HTERT RPE-1 (cell line): ENCODE data around the gene HDAC9.

Source experiments
- in situ Hi-C: fragments of 300-500 bp; cut with MboI; formaldehyde crosslinking; loops from 4 replicates; pipeline ENCODE4 v1.14.3; 2020; ENCODE audit warnings: low sequenced_read_pairs

The HDAC9 gene

DNA sequence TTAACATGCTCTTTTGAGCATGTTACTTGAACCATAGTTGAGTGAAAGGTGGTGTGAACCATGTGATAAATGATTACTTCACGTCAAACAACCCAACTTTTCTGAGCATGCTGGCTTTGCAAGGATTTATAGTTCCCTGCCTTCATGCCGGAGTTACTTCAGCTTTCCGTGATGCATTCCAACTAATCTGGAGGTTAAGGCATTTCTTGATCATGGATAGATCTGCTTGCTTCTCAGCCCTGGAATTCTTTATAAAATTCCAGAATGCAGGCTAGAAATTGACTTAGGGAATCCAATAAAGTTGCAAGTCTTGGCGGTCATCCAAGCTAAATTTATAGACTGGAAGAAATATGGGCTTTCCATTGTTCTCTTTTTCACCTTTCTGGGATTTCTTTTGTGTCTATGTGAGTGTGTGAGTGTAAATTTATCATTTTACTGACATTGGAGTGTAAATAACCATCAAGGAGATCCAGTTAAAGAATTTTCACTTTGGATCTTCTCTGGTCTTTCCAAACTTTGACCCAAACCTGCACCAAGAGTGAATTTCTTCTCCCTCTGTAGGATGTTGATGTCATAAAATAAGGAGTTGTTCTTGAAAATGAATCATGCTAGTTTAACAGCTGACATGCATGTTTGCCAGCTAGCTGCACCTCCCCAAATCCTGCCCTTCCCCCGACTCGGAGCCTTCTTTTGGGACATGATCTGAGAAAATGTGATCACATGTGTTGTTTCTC lies 332.9 kb downstream of the HDAC9 start:
- in situ Hi-C loops: no loop called here

DNA sequence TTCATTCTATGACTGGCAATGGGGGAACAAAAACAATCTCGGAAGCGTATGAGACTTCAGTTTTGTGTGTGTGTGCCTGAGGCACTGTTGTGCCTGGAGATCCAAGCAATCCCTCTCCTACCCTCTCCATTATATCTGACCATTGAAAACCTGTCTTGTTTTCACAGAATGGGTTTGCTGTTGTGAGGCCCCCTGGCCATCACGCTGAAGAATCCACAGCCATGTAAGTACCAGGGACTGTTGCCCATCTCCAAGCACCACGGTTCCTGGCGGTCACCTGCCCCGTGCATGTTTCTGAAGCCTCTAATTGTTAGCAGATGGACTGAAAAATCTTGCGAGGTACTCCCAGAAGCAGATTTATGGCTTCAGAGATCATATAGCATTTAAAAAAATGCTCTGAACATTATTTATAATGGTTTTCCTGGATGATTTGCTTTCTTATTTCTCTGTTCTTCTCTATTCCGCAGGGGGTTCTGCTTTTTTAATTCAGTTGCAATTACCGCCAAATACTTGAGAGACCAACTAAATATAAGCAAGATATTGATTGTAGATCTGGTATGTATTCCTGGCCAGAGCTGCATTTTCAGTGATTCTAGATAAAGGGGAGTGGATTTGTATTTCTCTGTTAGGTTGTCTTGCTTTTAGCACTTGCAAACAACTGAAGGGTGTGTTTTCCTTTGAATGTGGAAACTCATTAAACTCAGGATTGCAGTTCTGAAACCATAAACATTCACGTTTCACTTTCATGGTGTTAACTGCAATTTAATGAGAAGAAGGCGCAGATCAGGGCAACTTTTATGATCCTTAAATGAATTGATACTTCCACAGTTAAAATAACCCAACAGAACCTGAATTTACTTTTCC lies 333.7 kb downstream of the HDAC9 start:
- in situ Hi-C loops: no loop called here

DNA sequence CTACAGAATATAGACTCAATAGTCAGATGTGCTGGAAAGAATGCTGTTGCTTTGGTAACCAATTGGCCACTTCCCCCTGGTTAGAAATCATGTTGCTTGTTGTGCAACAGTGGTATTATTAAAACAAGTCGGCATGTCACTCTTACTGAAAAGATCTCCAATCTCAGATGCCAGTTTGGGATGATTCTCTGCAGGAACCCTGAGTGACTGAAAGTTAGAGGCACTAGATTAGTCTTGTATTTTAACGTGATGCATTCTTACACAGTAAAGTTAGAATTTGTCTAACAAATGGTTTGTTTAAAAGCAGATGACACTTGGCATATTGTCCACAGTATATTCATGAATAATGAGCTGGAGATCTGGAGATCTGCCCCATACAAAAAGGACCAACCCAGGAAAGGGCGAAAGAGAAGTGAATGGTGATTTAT lies 334.3 kb downstream of the HDAC9 start:
- in situ Hi-C loops: no loop called here

DNA sequence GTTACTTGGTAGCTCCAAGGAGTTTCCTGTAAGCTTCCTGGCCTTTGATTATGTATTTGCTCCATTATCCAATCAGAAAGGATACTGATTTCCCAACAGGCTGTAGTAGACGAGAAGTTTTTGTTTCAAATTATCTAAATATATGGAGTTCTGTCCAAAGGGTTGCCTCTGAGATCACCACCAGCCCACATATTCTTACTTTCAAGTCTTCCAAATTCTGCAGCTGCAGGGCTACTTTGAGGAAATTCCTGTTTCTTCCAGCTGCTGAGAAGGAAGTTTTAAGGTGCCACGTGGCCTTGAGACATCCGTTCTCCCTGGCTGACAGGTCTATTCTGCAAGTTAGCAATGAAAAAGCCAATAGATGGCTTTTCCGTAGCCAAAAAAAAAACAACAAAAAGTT lies 335.9 kb downstream of the HDAC9 start:
- in situ Hi-C loops: no loop called here

DNA sequence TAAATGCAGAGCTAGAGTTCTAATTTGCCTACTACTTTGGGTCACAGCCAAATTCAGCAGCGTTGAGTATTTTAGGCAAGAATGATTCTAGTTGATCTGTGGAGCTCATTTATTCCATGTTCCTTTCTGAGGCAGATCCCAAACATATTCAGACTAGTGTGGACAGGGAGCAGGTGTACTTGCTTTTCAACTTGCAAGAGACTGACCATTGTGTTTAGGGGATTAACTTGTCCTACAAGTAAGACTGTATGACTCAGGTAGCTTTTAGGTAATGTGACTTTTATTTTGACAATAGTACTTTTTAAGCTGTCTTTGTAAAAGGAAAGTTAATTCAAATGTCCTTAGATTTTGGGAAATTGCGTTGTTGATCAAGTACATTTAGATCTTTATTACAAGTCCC lies 336.4 kb downstream of the HDAC9 start:
- in situ Hi-C loops: no loop called here

DNA sequence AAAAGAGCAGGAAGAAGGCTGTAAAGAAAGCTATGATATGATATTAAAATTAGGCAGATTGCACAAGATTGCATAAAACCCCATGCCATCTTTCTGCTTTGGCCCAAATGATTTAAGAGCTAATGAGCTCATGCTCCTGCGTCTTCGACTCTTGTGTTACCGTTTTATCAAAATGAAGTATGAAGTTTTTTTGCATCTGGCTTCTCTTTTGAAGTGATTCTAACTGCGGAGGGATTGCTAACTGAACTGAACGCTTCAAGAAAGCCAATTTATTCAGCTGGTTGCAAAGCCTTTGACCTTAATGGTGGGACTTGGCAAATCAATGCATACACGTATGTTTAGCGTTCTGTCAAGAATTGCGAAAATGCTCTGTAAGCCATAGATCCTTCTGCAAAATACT lies 339.0 kb downstream of the HDAC9 start:
- in situ Hi-C loops: no loop called here

DNA sequence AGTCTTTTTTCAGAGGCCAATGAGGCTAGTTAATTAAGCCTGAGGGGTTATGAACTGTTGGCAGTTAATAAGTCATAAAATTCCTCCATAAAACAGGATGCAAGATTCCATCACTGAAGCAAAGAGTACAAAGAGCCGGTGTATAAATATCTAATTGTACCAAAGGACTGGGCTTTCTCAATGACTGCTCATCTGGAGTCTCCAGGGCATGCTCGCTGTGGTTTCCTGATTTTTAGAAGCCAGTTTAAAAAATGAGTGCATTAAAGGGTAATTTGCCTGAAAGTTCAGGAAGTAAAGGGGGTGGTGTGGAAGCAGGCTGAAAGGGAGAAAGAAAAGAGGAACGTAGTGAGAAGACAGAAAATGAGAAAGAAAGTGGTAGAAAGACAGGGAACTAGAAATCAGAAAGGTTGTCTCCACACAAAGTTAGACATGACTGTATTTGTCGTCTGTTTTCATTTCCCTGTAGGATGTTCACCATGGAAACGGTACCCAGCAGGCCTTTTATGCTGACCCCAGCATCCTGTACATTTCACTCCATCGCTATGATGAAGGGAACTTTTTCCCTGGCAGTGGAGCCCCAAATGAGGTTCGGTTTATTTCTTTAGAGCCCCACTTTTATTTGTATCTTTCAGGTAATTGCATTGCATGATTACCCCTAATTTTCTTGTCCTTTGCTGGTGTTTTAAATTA lies 339.6 kb downstream of the HDAC9 start:
- in situ Hi-C loops: no loop called here

DNA sequence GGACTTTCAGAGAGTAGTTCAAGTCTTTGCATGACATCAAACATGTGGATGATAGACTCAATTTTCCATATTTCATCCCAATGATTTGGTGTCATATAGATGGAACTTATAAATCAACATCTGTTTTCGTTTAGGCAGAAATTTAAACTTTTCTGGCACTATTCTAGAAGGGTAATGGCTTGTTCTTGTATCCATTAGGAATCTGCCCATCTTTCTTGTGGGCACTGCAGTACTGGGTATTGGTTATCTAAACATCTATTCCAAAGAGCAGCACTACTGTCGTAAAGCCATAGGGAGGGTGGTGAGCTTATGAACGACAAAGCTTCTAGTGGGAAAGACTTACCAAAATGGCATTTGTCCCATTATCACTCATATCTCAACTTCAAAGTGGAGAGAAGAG lies 348.4 kb downstream of the HDAC9 start:
- in situ Hi-C loops: no loop called here

DNA sequence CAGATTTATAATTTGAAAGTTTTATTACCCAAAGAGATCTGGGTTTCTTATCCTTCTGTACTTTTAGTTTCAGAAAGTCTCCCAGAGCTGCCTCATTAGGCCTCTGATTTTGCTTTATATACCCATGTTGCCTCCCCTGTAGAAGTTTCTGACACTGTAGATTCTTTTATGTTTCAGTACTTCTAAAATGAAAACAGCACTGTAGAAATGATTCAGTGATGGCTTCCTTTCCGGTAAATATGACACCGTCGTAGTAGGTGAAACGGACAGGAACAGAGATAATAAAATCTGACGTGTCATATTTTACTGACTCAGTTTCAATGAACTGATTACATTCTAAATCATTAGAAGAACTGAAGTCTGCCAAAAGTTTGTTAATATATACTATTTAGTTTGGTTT lies 349.2 kb downstream of the HDAC9 start:
- in situ Hi-C loops: no loop called here

DNA sequence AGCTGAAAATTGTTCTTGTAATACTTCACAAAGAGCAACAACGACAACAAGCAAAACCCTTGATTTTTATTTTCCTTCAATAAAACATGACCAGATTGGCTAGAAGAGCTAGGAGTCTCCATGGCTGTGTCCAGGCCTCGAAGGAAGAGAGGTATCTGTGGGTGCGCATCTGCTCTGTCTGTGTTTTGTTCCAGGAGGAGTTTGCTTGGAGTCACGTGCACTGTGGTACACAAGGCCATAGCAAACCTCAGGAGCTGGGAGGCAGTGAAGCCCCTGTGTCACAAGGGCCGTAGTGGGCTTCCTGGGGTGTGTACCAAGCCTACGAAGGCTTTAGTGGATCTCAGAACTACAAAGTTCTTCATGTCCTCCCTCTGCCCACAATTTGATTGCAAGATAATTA lies 350.2 kb downstream of the HDAC9 start:
- in situ Hi-C loops: no loop called here

DNA sequence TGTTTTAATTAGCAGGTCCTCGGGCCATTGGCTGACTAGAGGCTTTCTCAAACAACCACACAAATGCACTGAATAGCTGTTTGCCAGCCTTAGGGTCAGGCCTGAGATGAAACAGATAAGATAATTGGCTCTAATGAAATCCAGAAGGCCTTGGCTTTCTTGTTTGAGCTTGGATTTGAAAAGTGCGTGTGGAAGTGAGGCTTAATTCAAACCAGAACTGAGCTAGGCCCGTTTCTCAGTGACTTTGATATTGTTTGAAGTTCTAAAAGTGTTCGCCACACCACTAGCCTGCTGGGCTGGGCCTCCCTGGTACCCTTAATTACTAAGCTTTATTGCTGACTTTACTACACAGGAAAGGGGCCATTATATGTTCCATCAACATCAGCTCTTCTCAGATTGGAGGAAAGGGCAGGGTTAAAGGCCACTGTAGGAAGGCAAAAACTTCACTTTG lies 351.2 kb downstream of the HDAC9 start:
- in situ Hi-C loops: no loop called here

DNA sequence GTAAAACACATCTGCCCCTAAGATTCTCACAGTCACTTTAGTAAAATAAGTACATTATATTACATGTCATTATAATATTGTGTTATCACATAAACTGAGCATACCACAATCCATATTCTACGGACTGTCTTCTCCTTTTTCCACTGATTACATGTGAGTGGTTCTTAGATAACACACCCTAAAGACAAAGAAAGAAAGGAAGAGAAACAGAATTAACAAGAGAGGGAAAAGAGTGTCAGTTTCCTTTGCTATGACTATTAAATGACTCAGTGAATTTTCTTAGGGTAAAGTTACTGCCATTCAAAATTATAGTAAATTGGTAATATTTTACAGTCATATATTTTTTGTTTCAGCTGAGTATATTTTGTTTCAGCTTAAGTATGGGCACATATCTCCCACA lies 353.6 kb downstream of the HDAC9 start:
- in situ Hi-C loops: no loop called here

DNA sequence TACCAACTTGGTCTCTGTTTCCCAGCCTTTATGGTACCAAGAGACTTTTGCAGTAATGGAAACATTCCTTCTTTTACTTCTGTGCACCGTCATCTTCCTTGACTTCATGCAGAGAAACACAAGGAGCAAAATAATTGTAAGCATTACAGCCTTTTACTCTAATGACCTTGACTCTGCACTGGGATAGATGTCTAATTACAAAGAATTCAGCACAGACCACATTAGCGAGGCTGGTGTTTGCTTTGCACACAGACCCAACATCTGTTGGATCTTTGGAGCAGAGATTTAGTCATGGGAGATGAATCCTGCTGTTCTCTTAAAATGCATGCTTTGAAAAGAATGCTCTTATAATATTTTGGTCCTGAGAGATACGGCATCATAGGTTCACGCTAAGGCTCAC lies 360.2 kb downstream of the HDAC9 start:
- in situ Hi-C loops: no loop called here

DNA sequence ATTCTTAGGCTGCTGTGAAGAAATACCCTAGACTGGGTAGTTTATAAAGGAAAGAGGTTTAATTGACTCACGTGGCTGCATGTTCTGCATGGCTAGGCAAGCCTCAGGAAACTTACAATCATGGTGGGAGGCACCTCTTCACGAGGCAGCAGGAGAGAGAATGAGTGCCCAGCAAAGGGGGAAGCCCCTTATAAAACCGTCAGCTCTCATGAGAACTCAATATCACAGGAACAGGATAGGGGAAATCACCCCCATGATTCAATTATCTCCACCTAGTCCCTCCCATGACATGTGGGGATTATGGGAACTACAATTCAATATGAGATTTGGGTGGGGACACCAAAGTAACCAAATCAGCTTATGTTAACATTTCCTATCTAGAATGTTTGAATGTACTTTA lies 362.7 kb downstream of the HDAC9 start:
- in situ Hi-C loops: no loop called here

DNA sequence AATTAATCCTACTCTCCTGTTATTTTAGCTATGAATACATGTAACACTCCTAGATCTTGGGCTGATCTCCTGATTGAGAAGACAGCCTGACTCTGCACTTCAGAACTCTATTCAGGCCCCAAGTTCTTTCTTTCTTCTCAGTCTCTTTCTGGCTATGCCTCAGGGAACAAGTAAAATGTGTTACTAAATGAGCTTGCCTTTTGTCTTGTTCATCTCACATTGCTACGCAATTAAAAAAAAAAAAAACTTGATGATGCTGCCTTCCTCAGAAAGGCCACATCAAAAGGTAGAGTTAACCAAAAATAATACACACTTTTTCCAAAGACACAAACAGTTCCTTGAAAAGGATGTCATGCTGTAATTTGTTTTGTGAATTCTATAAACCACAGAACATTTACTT lies 363.8 kb downstream of the HDAC9 start:
- in situ Hi-C loops: no loop called here

DNA sequence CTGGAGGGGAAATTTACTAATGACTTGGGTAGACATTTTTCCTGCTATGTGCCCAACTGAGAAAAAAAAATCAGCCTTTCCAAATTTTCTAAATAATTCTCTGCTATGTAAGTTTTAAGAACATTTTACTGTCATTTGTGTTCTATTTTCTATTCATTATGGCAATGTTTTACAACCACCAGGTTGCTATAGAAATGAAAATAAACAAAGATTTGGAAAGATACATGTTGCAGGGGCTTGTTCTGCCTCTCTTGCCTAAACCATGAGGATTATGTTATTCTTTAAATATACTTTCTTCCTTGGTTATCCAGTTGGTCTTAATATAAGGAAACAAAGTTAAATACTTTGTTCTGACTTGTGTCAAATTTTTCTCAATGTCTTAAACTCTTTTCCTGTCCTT lies 364.7 kb downstream of the HDAC9 start:
- in situ Hi-C loops: no loop called here

DNA sequence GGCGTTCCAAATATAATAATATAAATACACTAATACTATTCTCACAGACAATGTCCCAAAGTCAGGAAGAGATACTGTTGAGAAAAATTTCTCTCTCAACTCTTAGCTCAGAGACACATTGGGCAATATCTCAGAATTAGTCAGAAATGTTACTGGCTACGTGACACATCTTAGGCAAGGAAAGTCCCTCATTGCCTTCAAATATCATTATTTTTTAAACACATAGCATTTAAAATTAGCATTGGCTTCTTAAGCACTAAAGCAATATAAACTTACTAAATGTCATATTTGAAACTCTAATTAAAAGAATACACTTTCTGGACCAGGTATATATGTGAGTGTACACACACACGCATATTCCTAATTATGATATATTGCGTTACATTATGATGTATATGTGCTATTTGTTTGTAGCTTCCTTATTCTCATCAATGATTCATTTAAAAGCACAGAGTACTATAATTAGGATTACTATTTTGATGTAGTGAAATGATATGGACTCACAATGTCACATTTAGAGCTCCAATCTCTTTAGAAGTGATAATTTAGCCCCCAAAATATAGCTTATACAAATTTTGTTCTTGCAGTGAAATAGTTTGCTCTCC lies 366.1 kb downstream of the HDAC9 start:
- in situ Hi-C loops: no loop called here

DNA sequence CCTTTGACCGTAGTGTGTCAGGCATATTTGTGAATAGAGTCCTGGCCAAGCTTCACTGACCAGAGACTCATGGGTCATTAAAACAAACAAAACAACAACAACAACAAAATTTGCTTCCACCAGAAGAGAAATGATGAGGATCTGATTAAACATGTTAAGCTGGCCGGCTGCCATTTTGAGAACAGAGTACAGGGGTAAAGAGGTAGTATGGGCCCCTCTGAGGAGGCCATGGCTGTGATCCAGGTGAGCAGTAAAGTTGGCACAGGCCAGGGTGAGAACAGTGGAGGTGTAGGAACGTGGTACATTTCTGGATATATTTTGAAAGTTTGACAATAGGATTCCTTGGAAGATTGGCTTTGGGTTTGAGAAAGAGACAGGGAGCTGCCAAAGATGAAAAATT lies 369.4 kb downstream of the HDAC9 start:
- in situ Hi-C loops: no loop called here

DNA sequence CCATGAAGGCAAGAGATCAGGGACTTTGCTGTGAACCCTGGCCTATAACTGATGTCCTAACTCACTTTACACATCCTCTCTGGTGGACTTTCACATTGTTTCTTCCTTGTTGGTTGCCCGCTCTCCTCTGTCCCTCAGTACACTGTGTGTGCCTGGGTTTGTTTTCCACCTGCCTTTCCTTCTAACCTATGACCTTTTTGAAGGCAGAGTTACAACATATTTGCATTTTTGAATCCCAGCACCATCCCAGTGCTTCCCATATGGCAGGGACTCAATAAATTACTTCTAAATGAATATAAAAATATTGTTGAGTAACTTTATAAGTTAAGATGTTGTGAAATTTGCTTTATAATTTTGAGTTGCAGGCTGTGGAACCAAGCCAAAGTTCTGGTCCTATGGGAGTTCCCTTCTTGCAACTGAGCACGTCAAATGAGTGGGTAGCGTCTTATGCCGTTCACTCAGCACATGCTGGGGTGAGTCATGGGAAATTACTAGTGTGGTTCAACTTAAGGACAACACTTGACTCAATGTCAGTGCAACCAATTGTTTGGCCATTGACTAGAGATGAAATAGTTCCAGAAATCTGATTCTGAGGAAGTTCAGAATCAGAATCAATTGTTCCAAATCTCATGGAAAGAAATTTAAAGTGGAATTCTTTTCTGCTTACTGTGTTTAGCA lies 370.9 kb downstream of the HDAC9 start:
- in situ Hi-C loops: no loop called here

DNA sequence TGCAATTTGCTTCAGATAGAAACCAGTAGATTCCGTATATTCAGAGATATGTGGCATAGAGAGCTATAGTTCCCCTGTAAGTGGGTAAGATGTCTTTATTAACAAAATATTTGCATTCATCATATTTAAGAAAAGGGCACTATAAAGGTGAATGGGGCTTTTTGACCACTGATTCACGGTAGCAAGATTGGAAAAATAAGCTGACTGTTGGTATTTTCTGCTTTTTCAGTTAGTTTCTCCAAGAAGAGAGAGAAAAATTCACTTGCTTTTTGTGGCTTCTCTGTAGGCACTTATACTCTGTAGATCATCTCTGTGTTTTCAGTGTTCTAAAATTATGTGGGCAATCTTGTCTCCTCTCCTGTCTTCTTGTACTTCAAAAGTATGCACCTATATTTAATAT lies 376.8 kb downstream of the HDAC9 start:
- in situ Hi-C loops: no loop called here
